GM12874 (cell line): ENCODE data around the gene RAPGEF2.

ENCODE experiments used
- TF ChIP-seq, protein P1 (sequence below): IDR thresholded peaks from 2 replicates; pipeline ENCODE4 v1.5.1; 2011; ENCODE audit warnings: low read depth, mild to moderate bottlenecking, control low read depth, low read length, moderate library complexity; ENCODE audit not compliant: insufficient read depth

Gene RAPGEF2

GRCh38 chr4:159159611-159160010 lies 56.7 kb downstream of the RAPGEF2 start:
- TF ChIP-seq, protein P1, sequence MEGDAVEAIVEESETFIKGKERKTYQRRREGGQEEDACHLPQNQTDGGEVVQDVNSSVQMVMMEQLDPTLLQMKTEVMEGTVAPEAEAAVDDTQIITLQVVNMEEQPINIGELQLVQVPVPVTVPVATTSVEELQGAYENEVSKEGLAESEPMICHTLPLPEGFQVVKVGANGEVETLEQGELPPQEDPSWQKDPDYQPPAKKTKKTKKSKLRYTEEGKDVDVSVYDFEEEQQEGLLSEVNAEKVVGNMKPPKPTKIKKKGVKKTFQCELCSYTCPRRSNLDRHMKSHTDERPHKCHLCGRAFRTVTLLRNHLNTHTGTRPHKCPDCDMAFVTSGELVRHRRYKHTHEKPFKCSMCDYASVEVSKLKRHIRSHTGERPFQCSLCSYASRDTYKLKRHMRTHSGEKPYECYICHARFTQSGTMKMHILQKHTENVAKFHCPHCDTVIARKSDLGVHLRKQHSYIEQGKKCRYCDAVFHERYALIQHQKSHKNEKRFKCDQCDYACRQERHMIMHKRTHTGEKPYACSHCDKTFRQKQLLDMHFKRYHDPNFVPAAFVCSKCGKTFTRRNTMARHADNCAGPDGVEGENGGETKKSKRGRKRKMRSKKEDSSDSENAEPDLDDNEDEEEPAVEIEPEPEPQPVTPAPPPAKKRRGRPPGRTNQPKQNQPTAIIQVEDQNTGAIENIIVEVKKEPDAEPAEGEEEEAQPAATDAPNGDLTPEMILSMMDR, result no peak

DNA sequence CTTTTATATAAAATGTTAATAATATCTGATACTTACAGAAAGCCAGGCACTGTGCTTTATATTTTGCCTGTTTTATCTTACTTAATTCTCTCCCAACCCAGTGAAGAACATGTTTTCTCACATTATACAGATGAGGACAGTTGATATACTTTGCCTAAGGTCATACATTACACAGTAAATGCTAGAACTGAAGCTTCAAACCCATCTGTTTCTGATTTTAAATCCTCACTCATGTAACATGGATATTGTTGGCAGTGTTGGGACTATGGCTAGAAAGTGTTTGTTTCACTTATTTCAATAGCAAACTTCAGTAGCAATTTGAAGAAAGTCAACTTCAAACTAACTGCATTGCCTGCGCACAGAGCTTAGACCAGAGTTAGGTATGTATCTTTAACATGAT lies 57.4 kb downstream of the RAPGEF2 start:
- TF ChIP-seq, protein P1, result no peak

DNA sequence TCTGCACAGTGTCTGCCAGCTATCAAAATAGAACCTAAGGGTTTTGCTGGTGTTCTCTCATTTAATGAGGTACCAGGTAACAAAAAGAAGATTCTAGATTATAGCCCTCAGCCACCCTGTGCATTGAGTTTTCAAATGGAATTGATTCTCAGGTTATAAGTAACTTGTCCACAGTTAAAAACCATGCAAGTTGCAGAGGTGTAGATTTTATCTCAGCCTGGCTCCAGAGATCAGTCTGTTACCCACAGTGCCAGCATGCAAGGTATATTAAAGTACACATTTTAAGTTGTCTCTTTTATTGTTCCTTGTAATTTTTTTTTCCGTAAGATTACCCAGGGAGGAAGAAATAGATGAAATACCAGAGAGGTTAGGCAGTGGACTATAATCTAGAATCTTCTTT lies 59.7 kb downstream of the RAPGEF2 start:
- TF ChIP-seq, protein P1, result no peak

DNA sequence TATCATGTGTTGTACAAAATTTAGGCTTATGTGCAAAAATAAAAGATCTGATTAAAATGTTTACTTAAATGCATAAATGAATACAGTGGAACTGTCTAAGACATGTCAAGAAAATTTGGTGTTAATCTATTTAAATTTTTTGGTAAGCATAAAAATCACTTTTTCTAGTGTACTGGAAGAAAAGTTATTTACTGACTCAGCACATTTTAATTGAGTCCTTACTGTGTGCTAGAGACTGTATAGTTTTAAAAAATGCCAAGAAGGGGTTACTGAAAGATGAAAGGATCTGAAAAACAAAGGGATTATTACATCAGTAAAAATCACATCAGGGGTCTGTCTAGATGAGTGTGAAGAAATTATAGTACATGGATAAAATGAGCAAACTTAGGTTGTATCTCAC lies 60.6 kb downstream of the RAPGEF2 start:
- TF ChIP-seq, protein P1, result no peak

- TF ChIP-seq, protein P1, result no peak
Measured at GRCh38 chr4:159169404-159170302, 66.8 kb downstream of the RAPGEF2 start.

DNA sequence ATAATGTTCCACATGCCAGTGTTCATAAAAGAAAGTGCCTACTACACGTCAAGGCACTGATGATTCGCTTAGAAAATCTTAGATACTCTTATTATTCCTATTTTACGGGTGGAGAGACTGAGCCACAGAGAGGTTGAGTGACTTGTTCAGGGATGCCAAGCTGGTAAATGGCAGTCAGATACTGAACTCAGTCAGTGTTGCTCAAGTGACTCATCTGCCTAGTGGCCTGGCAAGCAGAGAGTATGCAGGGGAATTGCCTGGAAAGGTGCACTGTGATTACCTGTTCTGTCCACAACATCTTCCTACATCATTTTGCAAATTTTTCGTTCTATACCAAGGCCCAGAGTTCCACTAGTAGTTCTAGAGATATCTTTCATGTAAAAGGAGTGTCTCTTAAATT lies 68.4 kb downstream of the RAPGEF2 start:
- TF ChIP-seq, protein P1, result no peak

DNA sequence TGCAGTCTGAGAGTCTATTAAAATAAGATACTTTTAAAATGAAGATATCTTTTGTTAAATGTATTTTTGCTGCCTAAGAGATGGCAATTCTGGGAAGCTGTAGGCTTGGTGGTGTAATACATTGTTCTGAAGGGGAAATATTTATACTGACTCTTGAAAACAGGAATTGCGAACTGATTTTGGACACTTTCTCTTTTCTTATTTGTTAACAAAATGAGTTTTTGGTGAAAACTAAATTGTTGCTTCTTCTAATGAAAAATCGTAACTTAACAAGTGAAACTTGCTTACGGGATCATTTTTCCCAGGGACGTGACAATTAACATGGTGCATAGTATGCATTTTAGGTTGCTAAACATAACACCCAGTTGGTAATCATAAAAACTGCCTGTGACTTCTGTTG lies 71.0 kb downstream of the RAPGEF2 start:
- TF ChIP-seq, protein P1, result no peak
